Body of pancreas (tissue), 4 donors: ENCODE results near the gene MTHFS.
"Not testable (repeated sequence)": the region's sequence is repeated elsewhere in the genome, so short reads cannot be mapped to it uniquely, and the experiment has no call there.

ENCODE experiments used
- CTCF ChIP-seq, 7 experiments: fragments of 450-650 bp in 4 of 7; fragments of 200-600 bp in 3 of 7; sonication (generic) in 3 of 7; IDR thresholded peaks; one replicate each; pipeline ENCODE4 v1.5.1; 2016 to 2019; ENCODE audit warnings: antibody characterized with exemption in 7 of 7
- POLR2A ChIP-seq, 3 donors: fragments of 450-650 bp; IDR thresholded peaks; one replicate each; pipeline ENCODE4 v1.6.1; 2016; ENCODE audit warnings: antibody characterized with exemption in 3 of 3, mild to moderate bottlenecking in 2 of 3

DNA sequence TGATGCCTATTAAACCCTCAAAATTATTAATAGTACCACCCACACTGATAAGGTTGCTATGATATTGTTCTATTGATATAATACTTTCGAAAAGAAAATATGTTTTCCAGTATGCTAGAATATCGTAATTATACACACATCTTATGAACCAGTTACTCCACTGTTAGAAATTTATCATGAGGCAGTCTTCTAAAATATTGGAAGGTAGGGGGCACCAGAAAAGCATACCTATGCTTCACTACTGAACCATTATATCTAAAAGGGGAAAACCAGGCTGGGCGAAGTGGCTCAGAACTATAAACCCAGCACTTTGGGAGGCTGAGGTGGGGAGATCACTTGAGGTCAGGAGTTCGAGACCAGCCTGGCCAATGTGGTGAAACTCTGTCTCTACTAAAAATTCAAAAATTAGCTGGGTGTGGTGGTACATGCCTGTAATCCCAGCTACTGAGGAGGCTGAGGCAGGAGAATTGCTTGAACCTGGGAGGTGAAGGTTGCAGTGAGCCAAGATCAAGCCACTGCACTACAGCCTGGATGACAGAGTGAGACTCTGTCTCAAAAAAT is 4.1 kb upstream of the MTHFS start:
- TF ChIP-seq POLR2A, CTCF (IDR thresholded peaks at IDR 0.05): not testable (repeated sequence)
